SK-N-SH (cell line): Measurements from ENCODE around the gene HK3. TPM values are rescaled to one million over a fixed set of nuclear protein-coding genes. Genes with fewer than 3 reads are reported as not detected.

ENCODE experiments used
- CTCF ChIA-PET: fragments of 300-600, 350-600 bp; formaldehyde crosslinking; extraction: SDS; loops from one replicate; lab custom pipeline; 2021; lab: Yijun Ruan, JAX
- POLR2A ChIA-PET: fragments of 350-600 bp; sonication (Branson Sonifier 250); formaldehyde crosslinking; extraction: SDS; loops from one replicate; lab custom pipeline; 2020; ENCODE audit warnings: antibody characterized with exemption, inconsistent platforms; lab: Yijun Ruan, JAX
- DNase-seq: peaks from one replicate; pipeline ENCODE4 v3.0.0; 2012
- H2AFZ ChIP-seq: fragments of 200-600 bp; sonication (generic); 2 replicates; pipeline ENCODE4 v1.8.1; 2016; ENCODE audit warnings: antibody characterized with exemption, mild to moderate bottlenecking, low read depth
- H3F3A ChIP-seq: fragments of 200-600 bp; sonication (generic); replicated peaks from 2 replicates; pipeline ENCODE3; 2016; ENCODE audit warnings: antibody characterized with exemption, mild to moderate bottlenecking; ENCODE audit not compliant: insufficient read depth
- H3K27ac ChIP-seq, 2 experiments: fragments of 200-500 bp in 1 of 2; fragments of 200-600 bp in 1 of 2; sonication (Bioruptor generic) in 1 of 2; sonication (generic), shearing (Covaris generic) in 1 of 2; 2 replicates each; pipeline versions ENCODE4 v1.5.1 to v1.6.1; 2014 to 2016; ENCODE audit warnings: low read depth in 2 of 2, inconsistent platforms in 1 of 2, low read length in 1 of 2, mild to moderate bottlenecking in 1 of 2, mixed read lengths in 1 of 2
- H3K27me3 ChIP-seq: fragments of 200-600 bp; sonication (generic), shearing (Covaris generic); 2 replicates; pipeline ENCODE4 v1.6.1; 2016; ENCODE audit warnings: mixed run types; ENCODE audit not compliant: insufficient read depth
- H3K36me3 ChIP-seq, 2 experiments: fragments of 200-500 bp in 1 of 2; fragments of 200-600 bp in 1 of 2; sonication (Bioruptor generic) in 1 of 2; sonication (generic) in 1 of 2; replicated peaks in 1 of 2; 2 replicates each; pipeline versions ENCODE3 to v1.5.1; 2014 to 2016; ENCODE audit warnings: low read length in 1 of 2, mild to moderate bottlenecking in 1 of 2; ENCODE audit not compliant: insufficient read depth in 2 of 2, control insufficient read depth in 1 of 2
- H3K4me1 ChIP-seq, 2 experiments: fragments of 200-500 bp in 1 of 2; fragments of 200-600 bp in 1 of 2; sonication (Bioruptor generic) in 1 of 2; sonication (generic), shearing (Covaris generic) in 1 of 2; 2 replicates each; pipeline versions ENCODE4 v1.5.1 to v1.6.1; 2014 to 2016; ENCODE audit warnings: low read depth in 1 of 2, low read length in 1 of 2, mixed run types in 1 of 2; ENCODE audit not compliant: insufficient read depth in 2 of 2, control insufficient read depth in 1 of 2
- H3K4me2 ChIP-seq: fragments of 200-600 bp; sonication (generic), shearing (Covaris generic); 2 replicates; pipeline ENCODE4 v1.6.1; 2017; ENCODE audit warnings: mixed run types
- H3K4me3 ChIP-seq, 2 experiments: fragments of 200-500 bp in 1 of 2; fragments of 200-600 bp in 1 of 2; sonication (Bioruptor generic) in 1 of 2; sonication (generic), shearing (Covaris generic) in 1 of 2; 2 replicates each; pipeline versions ENCODE4 v1.5.1 to v1.8.1; 2014 to 2016; ENCODE audit warnings: low read depth in 2 of 2, inconsistent platforms in 1 of 2, low read length in 1 of 2, mild to moderate bottlenecking in 1 of 2, mixed read lengths in 1 of 2, moderate library complexity in 1 of 2
- H3K79me2 ChIP-seq: fragments of 200-600 bp; sonication (generic); 2 replicates; pipeline ENCODE4 v1.8.1; 2017; ENCODE audit warnings: mild to moderate bottlenecking; ENCODE audit not compliant: insufficient read depth
- H3K9ac ChIP-seq: fragments of 200-600 bp; sonication (generic); 2 replicates; pipeline ENCODE4 v1.6.1; 2017; ENCODE audit warnings: mixed run types
- H3K9me2 ChIP-seq: fragments of 200-600 bp; sonication (generic); 2 replicates; pipeline ENCODE4 v1.6.1; 2017; ENCODE audit warnings: mixed run types
- H3K9me3 ChIP-seq: fragments of 200-600 bp; sonication (generic); 2 replicates; pipeline ENCODE4 v1.6.1; 2017; ENCODE audit warnings: mixed run types, mild to moderate bottlenecking, moderate library complexity
- H4K20me1 ChIP-seq: fragments of 200-600 bp; sonication (generic); 2 replicates; pipeline ENCODE4 v1.6.1; 2017; ENCODE audit warnings: mild to moderate bottlenecking, mixed run types; ENCODE audit not compliant: insufficient read depth
- CHD2 ChIP-seq: fragments of 150-350 bp; IDR thresholded peaks from 2 replicates; pipeline ENCODE4 v1.6.1; 2018; ENCODE audit warnings: low read length; ENCODE audit not compliant: partially characterized antibody
- EP300 ChIP-seq, 2 experiments: IDR thresholded peaks; 2 replicates each; pipeline versions ENCODE4 v1.4.0 to v1.6.1; 2012; ENCODE audit warnings: borderline replicate concordance in 1 of 2, low read depth in 1 of 2, low read length in 1 of 2
- EZH2phosphoT487 ChIP-seq: fragments of 200-600 bp; sonication (generic); IDR thresholded peaks from 2 replicates; pipeline ENCODE4 v1.6.1; 2017; ENCODE audit warnings: low read depth, mixed run types, mild to moderate bottlenecking, antibody characterized with exemption, moderate library complexity, borderline replicate concordance
- FOXJ3 ChIP-seq: sonication (generic); formaldehyde crosslinking; IDR thresholded peaks from 2 replicates; pipeline ENCODE4 v1.5.1; 2020; ENCODE audit warnings: mild to moderate bottlenecking, missing genetic modification reagents
- FOXM1 ChIP-seq: IDR thresholded peaks from 2 replicates; pipeline ENCODE4 v1.4.0; 2012; ENCODE audit warnings: low read depth, mild to moderate bottlenecking
- GABPA ChIP-seq: IDR thresholded peaks from 2 replicates; pipeline ENCODE4 v1.4.0; 2012; ENCODE audit warnings: low read depth, mild to moderate bottlenecking
- GATA2 ChIP-seq: sonication (generic); formaldehyde crosslinking; IDR thresholded peaks from 2 replicates; pipeline ENCODE4 v1.5.0; 2020; ENCODE audit warnings: mild to moderate bottlenecking, missing genetic modification reagents
- IRF3 ChIP-seq: fragments of 150-350 bp; IDR thresholded peaks from 2 replicates; pipeline ENCODE4 v1.6.1; 2016; ENCODE audit warnings: mild to moderate bottlenecking, low read depth, low read length
- JUND ChIP-seq: IDR thresholded peaks from 2 replicates; pipeline ENCODE4 v1.4.0; 2012
- MAX ChIP-seq: IDR thresholded peaks from 2 replicates; pipeline ENCODE4 v1.4.0; 2012; ENCODE audit warnings: low read depth
- MEF2A ChIP-seq: IDR thresholded peaks from 2 replicates; pipeline ENCODE4 v1.4.0; 2012; ENCODE audit warnings: low read depth, borderline replicate concordance
- MXI1 ChIP-seq: IDR thresholded peaks from 2 replicates; pipeline ENCODE4 v1.6.1; 2012; ENCODE audit warnings: mild to moderate bottlenecking, low read depth, low read length, improper control_type of control experiment
- NRF1 ChIP-seq: IDR thresholded peaks from 2 replicates; pipeline ENCODE4 v1.6.1; 2012; ENCODE audit warnings: low read depth, mild to moderate bottlenecking, low read length
- REST ChIP-seq: IDR thresholded peaks from 2 replicates; pipeline ENCODE4 v1.6.1; 2012; ENCODE audit warnings: mild to moderate bottlenecking, low read depth, low read length, moderate library complexity
- RFX5 ChIP-seq: IDR thresholded peaks from 2 replicates; pipeline ENCODE4 v1.6.1; 2012; ENCODE audit warnings: mild to moderate bottlenecking, improper control_type of control experiment, low read length
- RXRA ChIP-seq: IDR thresholded peaks from 2 replicates; pipeline ENCODE4 v1.4.0; 2012; ENCODE audit warnings: low read depth, mild to moderate bottlenecking, borderline replicate concordance
- TAF1 ChIP-seq: IDR thresholded peaks from 2 replicates; pipeline ENCODE4 v1.6.1; 2012; ENCODE audit warnings: low read depth, mild to moderate bottlenecking, low read length, moderate library complexity, borderline replicate concordance
- TCF12 ChIP-seq: IDR thresholded peaks from 2 replicates; pipeline ENCODE4 v1.4.0; 2012
- TEAD4 ChIP-seq: IDR thresholded peaks from 2 replicates; pipeline ENCODE4 v1.4.0; 2012; ENCODE audit warnings: mild to moderate bottlenecking, borderline replicate concordance; ENCODE audit not compliant: insufficient read depth
- YY1 ChIP-seq: IDR thresholded peaks from 2 replicates; pipeline ENCODE4 v1.4.0; 2012; ENCODE audit warnings: low read depth, mild to moderate bottlenecking
- ZBTB33 ChIP-seq: IDR thresholded peaks from 2 replicates; pipeline ENCODE4 v1.4.0; 2012; ENCODE audit warnings: low read depth, borderline replicate concordance
- WGBS: methylation state at CpG from one replicate; pipeline ENCODE4 v1.1.6; 2017; ENCODE audit warnings: low lambda C conversion rate; 5-methylcytosine and 5-hydroxymethylcytosine counted together
- polyA plus RNA-seq, 3 experiments: library from polyadenylated mRNA; depleted of rRNA; stranded (reverse); fragments of >200 nt; gene quantifications; 2 replicates each; pipeline ENCODE4 v1.2.3, GENCODE V29; 2012

Gene HK3
- polyA plus RNA-seq, 1 of the 3 experiments (the other 2 are of a cell fraction) = 0.02 TPM

GRCh38 chr5:176831425-176831824 lies 67.7 kb downstream of the HK3 start:
- peaks cover 0 to 39% of the 10 kb centered on the region in 2 experiments; a peak in 2 of 4 replicates for H3K4me1 ChIP-seq
- no peaks in the 10 kb centered on the region for H3K9me2 ChIP-seq
- no peak overlapping the region for H3K4me3 ChIP-seq
- H4K20me1 ChIP-seq = no peaks in the 10 kb centered on the region
- H3F3A ChIP-seq = no peaks in the 10 kb centered on the region
- TF ChIP-seq RXRA (no peak), TEAD4 (no peak)
- TF ChIP-seq, all 33 proteins: peak for 0
- 29% methylated on average over 4 of the region's 8 CpGs for WGBS
- POLR2A ChIA-PET = interaction anchor here (0.6 to 1.0 kb wide), 2 partner anchors 14 to 20 kb away, joined by 3 read pairs; no protein-coding TSS in a partner anchor
- Histone ChIP-seq H3K27ac (peak overlapping the region in 1 of 2 experiments; percentile 48; a peak in 2 of 4 replicates), H2AFZ (no peak overlapping the region), H3K27me3 (peaks cover 4% of the 10 kb centered on the region; the same call in 1 of the 2 replicates), H3K36me3 (no peaks in the 10 kb centered on the region), H3K9ac (no peak overlapping the region), H3K4me2 (no peak overlapping the region), H3K79me2 (no peaks in the 10 kb centered on the region), H3K9me3 (no peaks in the 10 kb centered on the region)
- DNase-seq = no peak
- CTCF ChIA-PET = interaction anchor here (0.7 to 1.6 kb wide), 9 partner anchors 11 to 174 kb away, joined by 3 to 4 read pairs (median 3); no protein-coding TSS in a partner anchor

GRCh38 chr5:176830995-176831423 lies 68.1 kb downstream of the HK3 start:
- H3K9ac ChIP-seq = no peak overlapping the region
- H3K4me1 ChIP-seq = peaks cover 0 to 35% of the 10 kb centered on the region in 2 experiments; a peak in 2 of 4 replicates
- CTCF ChIA-PET = interaction anchor here (1.0 to 1.6 kb wide), 6 partner anchors 11 to 174 kb away, joined by 3 to 4 read pairs (median 3); no protein-coding TSS in a partner anchor
- H3K4me2 ChIP-seq = no peak overlapping the region
- H3K4me3 ChIP-seq = no peak overlapping the region
- no peaks in the 10 kb centered on the region for H3K9me2 ChIP-seq
- no peak overlapping the region for H2AFZ ChIP-seq
- H3K9me3 ChIP-seq = no peaks in the 10 kb centered on the region
- H3K36me3 ChIP-seq = no peaks in the 10 kb centered on the region
- POLR2A ChIA-PET = interaction anchor here (0.6 to 1.0 kb wide), 2 partner anchors 14 to 20 kb away, joined by 3 read pairs; no protein-coding TSS in a partner anchor
- H4K20me1 ChIP-seq = no peaks in the 10 kb centered on the region
- H3K27me3 ChIP-seq = peaks cover 4% of the 10 kb centered on the region; the same call in 1 of the 2 replicates
- H3F3A ChIP-seq = no peaks in the 10 kb centered on the region
- peak; percentile 93 for DNase-seq
- H3K27ac ChIP-seq = peak overlapping the region in 1 of 2 experiments; percentile 48; a peak in 2 of 4 replicates
- WGBS = 8% methylated on average over 9 of the region's 9 CpGs
- H3K79me2 ChIP-seq = no peaks in the 10 kb centered on the region
- no peak for TF ChIP-seq NRF1
- no peak for TF ChIP-seq MEF2A
- TF ChIP-seq JUND = no peak
- no peak for TF ChIP-seq YY1
- TF ChIP-seq TCF12 = peak; percentile 28; the same call in 1 of the 2 replicates
- TF ChIP-seq RFX5 = no peak
- TF ChIP-seq GABPA = no peak
- TF ChIP-seq MXI1 = peak; percentile 79; the same call in 1 of the 2 replicates
- TF ChIP-seq ZBTB33 = no peak
- TF ChIP-seq EZH2phosphoT487 = no peak
- peak in 1 of 2 experiments; percentile 95; a peak in 2 of 4 replicates for TF ChIP-seq EP300 (IDR thresholded peaks at IDR 0.05; ENCODE audit: borderline replicate concordance in 1 of 2, low read depth in 1 of 2, low read length in 1 of 2)
- peak; percentile 90 for TF ChIP-seq CHD2
- no peak for TF ChIP-seq MAX
- no peak for TF ChIP-seq TAF1
- no peak for TF ChIP-seq REST
- peak; percentile 98 for TF ChIP-seq GATA2
- TF ChIP-seq FOXM1 = no peak
- TF ChIP-seq FOXJ3 = peak; percentile 96
- TF ChIP-seq IRF3 = no peak
